ENCODE measurements around the gene SLC25A12. TPM values are rescaled to one million over a fixed set of nuclear protein-coding genes. Genes with fewer than 3 reads are reported as not detected.

SLC25A12 gene
- total and polyA plus RNA-seq, 2 donors (not counting 3 experiments of a cell fraction or from before 2014, with no cell fraction given) = 13.6 to 17.1 TPM

- POLR2A ChIA-PET = no interaction called here
- FAIRE-seq = no peak
- H3K79me2 ChIP-seq (ENCODE audit: control insufficient read depth, insufficient read depth, low read length) = no peaks in the 10 kb centered on the region
- CTCF ChIA-PET = interaction anchor here (0.6 kb wide), 1 partner anchor 576 kb away, joined by 6 read pairs; no protein-coding TSS in a partner anchor
- no peak for TF ChIP-seq JUN (IDR thresholded peaks at IDR 0.05; ENCODE audit: borderline replicate concordance, insufficient read depth, insufficient read length, low read depth)
- TF ChIP-seq CTCF (IDR thresholded peaks at IDR 0.05; ENCODE audit: extremely low read depth in 1 of 2, insufficient read depth in 1 of 2, low read depth in 1 of 2, low read length in 2 of 2) = no peak
- TF ChIP-seq FOS (IDR thresholded peaks at IDR 0.05; ENCODE audit: borderline replicate concordance, insufficient read depth, low read length) = no peak
- TF ChIP-seq MYC (IDR thresholded peaks at IDR 0.05; ENCODE audit: low read depth, low read length) = no peak
- intact Hi-C loops (cut with micrococcal nuclease) = no loop called here
- H3K36me3 ChIP-seq (ENCODE audit: control insufficient read depth in 2 of 2, extremely low read depth in 1 of 2, insufficient read depth in 2 of 2, low read length in 2 of 2) = no peaks in the 10 kb centered on the region
- H3K4me3 ChIP-seq (replicated peaks in 1 of 3; ENCODE audit: insufficient read depth in 1 of 3, low read depth in 1 of 3, low read length in 3 of 3) = no peak overlapping the region
- no peaks in the 10 kb centered on the region for H3K9me1 ChIP-seq (replicated peaks; ENCODE audit: control insufficient read depth, extremely low read depth, insufficient read depth, low read length)
- no peak overlapping the region for H3K27ac ChIP-seq (ENCODE audit: insufficient read depth, low read depth, low read length)
- no peaks in the 10 kb centered on the region for H4K20me1 ChIP-seq (replicated peaks; ENCODE audit: control insufficient read depth, extremely low read depth, insufficient read depth, low read length)
- H3K4me2 ChIP-seq (ENCODE audit: insufficient read depth, low read length) = no peak overlapping the region
- BruUV-seq (replicated peaks) = no TSS peak
- H2AFZ ChIP-seq (ENCODE audit: low read depth, low read length) = no peak overlapping the region
- no peak for DNase-seq (ENCODE audit: low read depth, low spot score)
- dilution Hi-C loops (cut with MboI; ENCODE audit: extremely low pct_ligation_motif_present, low sequenced_read_pairs) = no loop called here
- no peaks in the 10 kb centered on the region for H3K4me1 ChIP-seq (ENCODE audit: control insufficient read depth, extremely low read depth, insufficient read depth, low read length)
- H3K9ac ChIP-seq (replicated peaks; ENCODE audit: extremely low read depth, insufficient read depth, low read length) = no peak overlapping the region
- H3K9me3 ChIP-seq (replicated peaks; ENCODE audit: control insufficient read depth, insufficient read depth, low read length) = no peaks in the 10 kb centered on the region
- H3K27me3 ChIP-seq (ENCODE audit: control insufficient read depth in 2 of 2, insufficient read depth in 2 of 2, low read length in 2 of 2) = no peaks in the 10 kb centered on the region
Measured at GRCh38 chr2:171909266-171909665, 15.2 kb upstream of the SLC25A12 start.

- Histone ChIP-seq H4K20me1 (replicated peaks; ENCODE audit: control insufficient read depth, extremely low read depth, insufficient read depth, low read length) (no peaks in the 10 kb centered on the region), H3K79me2 (ENCODE audit: control insufficient read depth, insufficient read depth, low read length) (no peaks in the 10 kb centered on the region), H3K9ac (replicated peaks; ENCODE audit: extremely low read depth, insufficient read depth, low read length) (no peak overlapping the region), H3K9me3 (replicated peaks; ENCODE audit: control insufficient read depth, insufficient read depth, low read length) (no peaks in the 10 kb centered on the region), H3K4me2 (ENCODE audit: insufficient read depth, low read length) (no peak overlapping the region), H3K36me3 (ENCODE audit: control insufficient read depth in 2 of 2, extremely low read depth in 1 of 2, insufficient read depth in 2 of 2, low read length in 2 of 2) (no peaks in the 10 kb centered on the region), H3K27ac (ENCODE audit: insufficient read depth, low read depth, low read length) (no peak overlapping the region), H3K9me1 (replicated peaks; ENCODE audit: control insufficient read depth, extremely low read depth, insufficient read depth, low read length) (no peaks in the 10 kb centered on the region), H2AFZ (ENCODE audit: low read depth, low read length) (no peak overlapping the region), H3K4me3 (replicated peaks in 1 of 3; ENCODE audit: insufficient read depth in 1 of 3, low read depth in 1 of 3, low read length in 3 of 3) (no peak overlapping the region), H3K4me1 (ENCODE audit: control insufficient read depth, extremely low read depth, insufficient read depth, low read length) (no peaks in the 10 kb centered on the region), H3K27me3 (ENCODE audit: control insufficient read depth in 2 of 2, insufficient read depth in 2 of 2, low read length in 2 of 2) (peaks cover 3 to 6% of the 10 kb centered on the region in 2 experiments)
- POLR2A ChIA-PET = no interaction called here
- intact Hi-C loops (cut with micrococcal nuclease) = no loop called here
- no TSS peak for BruUV-seq (replicated peaks)
- DNase-seq (ENCODE audit: low read depth, low spot score) = no peak
- TF ChIP-seq MYC (IDR thresholded peaks at IDR 0.05; ENCODE audit: low read depth, low read length) = no peak
- TF ChIP-seq CTCF (IDR thresholded peaks at IDR 0.05; ENCODE audit: extremely low read depth in 1 of 2, insufficient read depth in 1 of 2, low read depth in 1 of 2, low read length in 2 of 2) = no peak
- TF ChIP-seq JUN (IDR thresholded peaks at IDR 0.05; ENCODE audit: borderline replicate concordance, insufficient read depth, insufficient read length, low read depth) = no peak
- no peak for TF ChIP-seq FOS (IDR thresholded peaks at IDR 0.05; ENCODE audit: borderline replicate concordance, insufficient read depth, low read length)
- TF ChIP-seq MAX (IDR thresholded peaks at IDR 0.05; ENCODE audit: insufficient read depth, insufficient read length) = no peak
- TF ChIP-seq EZH2 (IDR thresholded peaks at IDR 0.05; ENCODE audit: borderline replicate concordance, low read depth, low read length, severe bottlenecking) = no peak
- TF ChIP-seq POLR2AphosphoS5 (IDR thresholded peaks at IDR 0.05; ENCODE audit: insufficient read depth, low read depth, low read length) = no peak
- TF ChIP-seq GATA2 (IDR thresholded peaks at IDR 0.05; ENCODE audit: insufficient read depth, insufficient read length, low read depth, low read length) = no peak
- TF ChIP-seq POLR2A (IDR thresholded peaks at IDR 0.05; ENCODE audit: low read depth, low read length) = no peak
- FAIRE-seq = no peak
- CTCF ChIA-PET = no interaction called here
- dilution Hi-C loops (cut with MboI; ENCODE audit: extremely low pct_ligation_motif_present, low sequenced_read_pairs) = no loop called here
Measured at GRCh38 chr2:171908235-171908634, 14.2 kb upstream of the SLC25A12 start.
